MM.1S (cell line): ENCODE measurements around the gene VAT1.

ENCODE experiments used
- DNase-seq: peaks from one replicate; pipeline ENCODE4 v3.0.0-alpha.2; 2015
- H2AFZ ChIP-seq: fragments of 300-600 bp; sonication (generic); 2 replicates; pipeline ENCODE4 v1.6.0; 2016; ENCODE audit warnings: antibody characterized with exemption, low read length
- H3F3A ChIP-seq: fragments of 300-600 bp; sonication (generic); 2 replicates; pipeline ENCODE4 v1.6.1; 2016; ENCODE audit warnings: mild to moderate bottlenecking, antibody characterized with exemption, low read length, moderate library complexity, mixed read lengths; ENCODE audit not compliant: insufficient read depth
- H3K27ac ChIP-seq: fragments of 300-600 bp; sonication (generic); 2 replicates; pipeline ENCODE4 v1.5.1; 2016; ENCODE audit warnings: mild to moderate bottlenecking, low read length
- H3K27me3 ChIP-seq: fragments of 300-600 bp; sonication (generic); replicated peaks from 2 replicates; pipeline ENCODE4 v1.6.0; 2016; ENCODE audit warnings: low read length; ENCODE audit not compliant: insufficient read depth
- H3K36me3 ChIP-seq: fragments of 300-600 bp; sonication (generic); replicated peaks from 2 replicates; pipeline ENCODE4 v1.6.1; 2016; ENCODE audit warnings: mild to moderate bottlenecking, low read length, mixed read lengths; ENCODE audit not compliant: insufficient read depth
- H3K4me1 ChIP-seq: fragments of 300-600 bp; sonication (generic); 2 replicates; pipeline ENCODE4 v1.6.1; 2016; ENCODE audit warnings: low read length, mixed read lengths
- H3K4me2 ChIP-seq: fragments of 300-600 bp; sonication (generic); 2 replicates; pipeline ENCODE4 v1.6.0; 2016; ENCODE audit warnings: low read depth, low read length
- H3K4me3 ChIP-seq: fragments of 300-600 bp; sonication (generic); 2 replicates; pipeline ENCODE4 v1.5.1; 2016; ENCODE audit warnings: low read length, mixed read lengths
- H3K79me2 ChIP-seq: fragments of 300-600 bp; sonication (generic); 2 replicates; pipeline ENCODE4 v1.6.1; 2016; ENCODE audit warnings: mixed run types, low read length, mixed read lengths
- H3K9ac ChIP-seq: fragments of 300-600 bp; sonication (generic); 2 replicates; pipeline ENCODE4 v1.6.1; 2016; ENCODE audit warnings: low read length, mixed read lengths
- H3K9me2 ChIP-seq: fragments of 300-600 bp; sonication (generic); replicated peaks from 2 replicates; pipeline ENCODE4 v1.6.1; 2016; ENCODE audit warnings: mild to moderate bottlenecking, low read length, mixed read lengths; ENCODE audit not compliant: insufficient read depth
- H3K9me3 ChIP-seq: fragments of 300-600 bp; sonication (generic); replicated peaks from 2 replicates; pipeline ENCODE4 v1.6.1; 2016; ENCODE audit warnings: mild to moderate bottlenecking, low read length, mixed read lengths; ENCODE audit not compliant: insufficient read depth
- H4K20me1 ChIP-seq: fragments of 300-600 bp; sonication (generic); 2 replicates; pipeline ENCODE4 v1.6.1; 2016; ENCODE audit warnings: mild to moderate bottlenecking, low read length, moderate library complexity, mixed read lengths; ENCODE audit not compliant: insufficient read depth
- EZH2 ChIP-seq: fragments of 300-600 bp; sonication (generic); optimal IDR thresholded peaks from 2 replicates; pipeline ENCODE3; 2017; ENCODE audit warnings: low read depth, mild to moderate bottlenecking, antibody characterized with exemption, low read length, mixed read lengths
- EZH2phosphoT487 ChIP-seq: fragments of 300-600 bp; sonication (generic); IDR thresholded peaks from 2 replicates; pipeline ENCODE4 v1.6.1; 2018; ENCODE audit warnings: antibody characterized with exemption, low read length
- TF ChIP-seq, protein P1 (sequence below): fragments of 300-600 bp; sonication (generic); IDR thresholded peaks from 2 replicates; pipeline ENCODE4 v1.5.1; 2016; ENCODE audit warnings: antibody characterized with exemption, low read length, mixed read lengths

Gene VAT1

DNA sequence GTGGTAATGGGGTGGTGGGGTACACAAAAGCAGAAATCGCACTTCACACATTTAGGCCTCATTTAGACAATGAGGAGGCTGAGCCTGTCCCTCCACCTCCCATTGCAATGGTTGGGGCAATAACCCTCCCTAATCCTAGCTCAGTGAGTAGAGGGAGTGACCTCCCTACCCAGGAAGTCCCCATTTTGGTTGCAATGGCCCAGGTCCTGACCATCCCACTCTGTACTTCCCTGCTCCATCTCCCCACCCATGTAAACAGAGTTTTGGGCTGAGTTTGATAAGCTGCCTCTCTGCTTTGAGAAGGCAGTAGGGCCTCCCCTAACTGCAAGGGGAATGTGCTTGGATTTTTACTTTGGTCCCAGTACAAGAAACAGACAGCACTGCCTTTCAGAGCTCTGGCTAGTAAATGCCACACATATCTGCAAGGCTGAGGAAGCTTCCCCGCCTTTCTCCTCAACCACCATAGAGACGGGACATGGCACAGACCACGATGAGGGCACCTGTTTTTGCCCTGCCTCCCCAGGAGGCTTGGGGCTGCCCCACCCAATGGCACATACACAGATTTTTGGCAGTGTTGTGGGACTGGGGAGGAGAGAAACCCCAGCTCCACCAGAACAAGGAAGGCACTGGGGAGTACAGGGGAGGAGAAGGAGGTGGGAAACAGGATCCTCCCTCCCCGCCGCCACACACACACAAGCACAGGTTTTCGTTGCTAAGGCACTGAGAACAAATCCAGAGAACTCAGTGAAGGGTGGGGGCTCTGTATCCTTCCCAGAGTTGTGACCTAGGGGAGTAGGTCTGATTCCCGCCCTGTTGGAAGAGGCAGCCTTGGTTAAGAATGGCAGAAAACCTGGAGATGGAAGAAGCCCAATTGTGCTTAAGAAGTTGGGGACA, 7.3 kb downstream of the VAT1 start:
- no peak for DNase-seq
- no peaks in the 10 kb centered on the region for H3K9me3 ChIP-seq
- no peak overlapping the region for H3K27ac ChIP-seq
- no peak overlapping the region for H3K4me2 ChIP-seq
- no peaks in the 10 kb centered on the region for H3F3A ChIP-seq
- no peak for TF ChIP-seq EZH2
- H3K9me2 ChIP-seq, result no peaks in the 10 kb centered on the region
- H2AFZ ChIP-seq, result no peak overlapping the region
- no peak overlapping the region for H3K4me3 ChIP-seq
- H3K79me2 ChIP-seq, result no peaks in the 10 kb centered on the region
- no peaks in the 10 kb centered on the region for H4K20me1 ChIP-seq
- H3K36me3 ChIP-seq, result no peaks in the 10 kb centered on the region
- H3K9ac ChIP-seq, result no peak overlapping the region
- H3K27me3 ChIP-seq, result no peaks in the 10 kb centered on the region
- no peaks in the 10 kb centered on the region for H3K4me1 ChIP-seq

DNA sequence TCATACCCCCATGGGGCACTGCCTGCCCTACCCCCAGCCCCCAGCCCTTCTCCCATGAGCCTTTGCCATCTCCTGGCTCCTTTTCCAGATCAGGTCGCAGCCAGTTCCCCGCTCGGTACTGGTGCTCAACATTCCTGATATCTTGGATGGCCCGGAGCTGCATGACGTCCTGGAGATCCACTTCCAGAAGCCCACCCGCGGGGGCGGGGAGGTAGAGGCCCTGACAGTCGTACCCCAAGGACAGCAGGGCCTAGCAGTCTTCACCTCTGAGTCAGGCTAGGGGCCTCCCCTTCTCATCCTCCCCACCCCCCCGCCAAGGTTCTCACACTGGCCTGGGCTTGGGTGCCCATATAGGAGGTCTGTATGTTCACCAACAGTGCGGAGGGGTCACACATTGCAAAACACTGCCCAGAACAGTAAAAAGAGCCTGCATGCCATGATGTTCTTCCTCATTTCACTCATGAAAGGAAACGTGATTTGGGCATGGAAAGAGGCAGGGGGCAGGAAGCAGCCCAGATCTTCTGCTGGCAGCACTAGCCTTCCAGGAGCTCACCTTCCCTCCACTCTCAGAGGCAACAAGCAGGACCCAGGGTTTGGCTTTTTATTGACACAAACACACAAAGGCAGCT, 8.1 kb downstream of the VAT1 start:
- TF ChIP-seq, protein P1, sequence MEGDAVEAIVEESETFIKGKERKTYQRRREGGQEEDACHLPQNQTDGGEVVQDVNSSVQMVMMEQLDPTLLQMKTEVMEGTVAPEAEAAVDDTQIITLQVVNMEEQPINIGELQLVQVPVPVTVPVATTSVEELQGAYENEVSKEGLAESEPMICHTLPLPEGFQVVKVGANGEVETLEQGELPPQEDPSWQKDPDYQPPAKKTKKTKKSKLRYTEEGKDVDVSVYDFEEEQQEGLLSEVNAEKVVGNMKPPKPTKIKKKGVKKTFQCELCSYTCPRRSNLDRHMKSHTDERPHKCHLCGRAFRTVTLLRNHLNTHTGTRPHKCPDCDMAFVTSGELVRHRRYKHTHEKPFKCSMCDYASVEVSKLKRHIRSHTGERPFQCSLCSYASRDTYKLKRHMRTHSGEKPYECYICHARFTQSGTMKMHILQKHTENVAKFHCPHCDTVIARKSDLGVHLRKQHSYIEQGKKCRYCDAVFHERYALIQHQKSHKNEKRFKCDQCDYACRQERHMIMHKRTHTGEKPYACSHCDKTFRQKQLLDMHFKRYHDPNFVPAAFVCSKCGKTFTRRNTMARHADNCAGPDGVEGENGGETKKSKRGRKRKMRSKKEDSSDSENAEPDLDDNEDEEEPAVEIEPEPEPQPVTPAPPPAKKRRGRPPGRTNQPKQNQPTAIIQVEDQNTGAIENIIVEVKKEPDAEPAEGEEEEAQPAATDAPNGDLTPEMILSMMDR, result no peak
- TF ChIP-seq EZH2phosphoT487 (no peak), EZH2 (no peak)
- Histone ChIP-seq H3K4me2 (no peak overlapping the region), H2AFZ (no peak overlapping the region), H3K9me2 (no peaks in the 10 kb centered on the region), H3K4me3 (no peak overlapping the region), H3K27ac (no peak overlapping the region), H3K36me3 (no peaks in the 10 kb centered on the region), H3K9me3 (no peaks in the 10 kb centered on the region), H3F3A (no peaks in the 10 kb centered on the region), H3K79me2 (no peaks in the 10 kb centered on the region), H3K27me3 (no peaks in the 10 kb centered on the region), H3K4me1 (no peaks in the 10 kb centered on the region), H4K20me1 (no peaks in the 10 kb centered on the region), H3K9ac (no peak overlapping the region)
- DNase-seq, result no peak

DNA sequence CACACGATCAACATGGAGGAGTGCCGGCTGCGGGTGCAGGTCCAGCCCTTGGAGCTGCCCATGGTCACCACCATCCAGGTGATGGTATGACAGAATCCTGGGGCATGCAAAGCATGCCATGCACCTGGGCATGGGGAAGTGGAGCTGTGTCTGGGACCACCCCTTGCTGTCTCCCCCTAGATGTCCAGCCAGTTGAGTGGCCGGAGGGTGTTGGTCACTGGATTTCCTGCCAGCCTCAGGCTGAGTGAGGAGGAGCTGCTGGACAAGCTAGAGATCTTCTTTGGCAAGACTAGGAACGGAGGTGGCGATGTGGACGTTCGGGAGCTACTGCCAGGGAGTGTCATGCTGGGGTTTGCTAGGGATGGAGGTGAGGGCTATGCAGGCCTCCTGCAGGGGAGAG, 8.9 kb downstream of the VAT1 start:
- Histone ChIP-seq H3K9me3 (no peaks in the 10 kb centered on the region), H3K9me2 (no peaks in the 10 kb centered on the region), H3K4me3 (no peak overlapping the region), H3K27ac (no peak overlapping the region), H3F3A (no peaks in the 10 kb centered on the region), H2AFZ (no peak overlapping the region), H3K9ac (no peak overlapping the region), H3K36me3 (no peaks in the 10 kb centered on the region), H4K20me1 (no peaks in the 10 kb centered on the region), H3K4me1 (no peaks in the 10 kb centered on the region), H3K79me2 (0 out of 2 replicates have a peak, but pooled peaks cover 4% of the 10 kb centered on the region), H3K4me2 (no peak overlapping the region), H3K27me3 (no peaks in the 10 kb centered on the region)
- TF ChIP-seq EZH2, result no peak
- TF ChIP-seq EZH2phosphoT487, result no peak
- TF ChIP-seq, protein P1, result no peak
- no peak for DNase-seq
